Measurements from ENCODE around the gene HECW1. TPM values are rescaled to one million over a fixed set of nuclear protein-coding genes. Genes with fewer than 3 reads are reported as not detected.

Gene HECW1
- total RNA-seq, 1 donor from 2014 or later: not detected

GRCh38 chr7:43140186-43140585 is 27.7 kb downstream of the HECW1 start:
- Mint-ChIP-seq H3K36me3 (ENCODE audit: low read depth) (no peaks in the 10 kb centered on the region), H3K27ac (no peak overlapping the region), H3K9me3 (no peaks in the 10 kb centered on the region), H3K4me3 (no peak overlapping the region), H3K4me1 (no peaks in the 10 kb centered on the region), H3K27me3 (peaks cover 11% of the 10 kb centered on the region)
- intact Hi-C loops (cut with micrococcal nuclease): no loop called here
- ChIA-PET POLR2A (no interaction called here), CTCF (no interaction called here)
- ATAC-seq (ENCODE audit: low read depth) (no peak), DNase-seq (no peak)
- no peak for TF ChIP-seq CTCF (IDR thresholded peaks at IDR 0.05)

- no peaks in the 10 kb centered on the region for H3K36me3 Mint-ChIP-seq (ENCODE audit: low read depth)
- intact Hi-C loops (cut with micrococcal nuclease): no loop called here
- POLR2A ChIA-PET: no interaction called here
Measured at GRCh38 chr7:43141091-43141490, 28.6 kb downstream of the HECW1 start.

DNA sequence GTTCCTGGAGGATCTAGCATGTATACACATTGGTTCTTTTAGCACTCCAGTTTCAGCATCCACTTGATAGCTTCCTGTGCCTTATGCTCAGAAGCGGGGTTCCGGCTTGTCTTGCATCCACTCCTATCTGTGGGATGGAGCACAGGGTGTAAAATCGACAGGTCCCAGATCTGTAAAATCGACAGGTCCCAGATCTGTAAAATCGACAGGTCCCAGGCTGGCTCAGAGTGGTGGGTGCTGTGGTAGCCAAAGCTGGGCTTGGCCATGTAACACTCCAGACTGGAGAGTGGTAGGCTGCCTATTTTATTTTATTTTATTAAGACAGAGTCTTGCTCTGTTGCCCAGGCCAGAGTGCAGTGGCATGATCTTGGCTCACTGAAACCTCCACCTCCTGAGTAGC is 30.3 kb downstream of the HECW1 start:
- DNase-seq: no peak
- Mint-ChIP-seq H3K36me3 (ENCODE audit: low read depth) (no peaks in the 10 kb centered on the region), H3K4me3 (no peak overlapping the region), H3K4me1 (no peaks in the 10 kb centered on the region), H3K27ac (no peak overlapping the region), H3K9me3 (no peaks in the 10 kb centered on the region), H3K27me3 (peaks cover 18% of the 10 kb centered on the region)
- POLR2A ChIA-PET: no interaction called here
- no peak for TF ChIP-seq CTCF (IDR thresholded peaks at IDR 0.05)
- ATAC-seq (ENCODE audit: low read depth): no peak
- CTCF ChIA-PET: no interaction called here
- intact Hi-C loops (cut with micrococcal nuclease): no loop called here

More at GRCh38 chr7:43141091-43141490, 28.6 kb downstream of the HECW1 start:
- ATAC-seq (ENCODE audit: low read depth): no peak
- no peak for DNase-seq
- CTCF ChIA-PET: no interaction called here
- no peak overlapping the region for H3K27ac Mint-ChIP-seq
- peaks cover 14% of the 10 kb centered on the region for H3K27me3 Mint-ChIP-seq
- H3K9me3 Mint-ChIP-seq: no peaks in the 10 kb centered on the region
- no peak overlapping the region for H3K4me3 Mint-ChIP-seq
- TF ChIP-seq CTCF (IDR thresholded peaks at IDR 0.05): no peak
- H3K4me1 Mint-ChIP-seq: no peaks in the 10 kb centered on the region

GRCh38 chr7:43143918-43144589 is 31.6 kb downstream of the HECW1 start:
- Mint-ChIP-seq H3K4me1 (no peaks in the 10 kb centered on the region), H3K9me3 (no peaks in the 10 kb centered on the region), H3K36me3 (ENCODE audit: low read depth) (no peaks in the 10 kb centered on the region), H3K4me3 (no peak overlapping the region), H3K27me3 (peaks cover 17% of the 10 kb centered on the region), H3K27ac (no peak overlapping the region)
- CTCF ChIA-PET: no interaction called here
- intact Hi-C loops (cut with micrococcal nuclease): no loop called here
- TF ChIP-seq CTCF (IDR thresholded peaks at IDR 0.05): no peak
- no peak for ATAC-seq (ENCODE audit: low read depth)
- DNase-seq: no peak
- POLR2A ChIA-PET: no interaction called here

GRCh38 chr7:43148161-43148731 is 35.8 kb downstream of the HECW1 start:
- no peaks in the 10 kb centered on the region for H3K9me3 Mint-ChIP-seq
- intact Hi-C loops (cut with micrococcal nuclease): no loop called here
- H3K27me3 Mint-ChIP-seq: peaks cover 17% of the 10 kb centered on the region
- no peak for ATAC-seq (ENCODE audit: low read depth)
- H3K27ac Mint-ChIP-seq: no peak overlapping the region
- TF ChIP-seq CTCF (IDR thresholded peaks at IDR 0.05): no peak
- H3K4me1 Mint-ChIP-seq: no peaks in the 10 kb centered on the region
- no peak for DNase-seq
- H3K36me3 Mint-ChIP-seq (ENCODE audit: low read depth): no peaks in the 10 kb centered on the region
- ChIA-PET POLR2A (no interaction called here), CTCF (no interaction called here)
- H3K4me3 Mint-ChIP-seq: no peak overlapping the region
